Astrocyte of the cerebellum (primary cell): ENCODE measurements around the gene CDHR4.

Experiments used
- DNase-seq: peaks from one replicate; pipeline ENCODE4 v3.0.0-alpha.2; 2011; ENCODE audit warnings: low read depth
- H3K4me3 ChIP-seq: 2 replicates; pipeline ENCODE4 v1.5.1; 2011; ENCODE audit warnings: mild to moderate bottlenecking, low read depth, low read length, moderate library complexity
- CTCF ChIP-seq: IDR thresholded peaks from 2 replicates; pipeline ENCODE4 v1.5.1; 2012; ENCODE audit warnings: low read length, low read depth, moderate library complexity, mild to moderate bottlenecking; ENCODE audit errors: missing control alignments
- in situ Hi-C: cut with HindIII; loops from 2 replicates; pipeline ENCODE4 v1.10.0; 2017; ENCODE audit warnings: low sequenced_read_pairs

Gene CDHR4

GRCh38 chr3:49793486-49794085, 6.1 kb downstream of the CDHR4 start:
- H3K4me3 ChIP-seq: no peak overlapping the region
- DNase-seq: no peak
- no peak for TF ChIP-seq CTCF
- in situ Hi-C loops: no loop called here

GRCh38 chr3:49792371-49793150, 7.1 kb downstream of the CDHR4 start:
- H3K4me3 ChIP-seq: no peak overlapping the region
- no peak for TF ChIP-seq CTCF
- in situ Hi-C loops: no loop called here
- no peak for DNase-seq

GRCh38 chr3:49791571-49791970, 8.1 kb downstream of the CDHR4 start:
- no peak for DNase-seq
- no peak overlapping the region for H3K4me3 ChIP-seq
- TF ChIP-seq CTCF: no peak
- in situ Hi-C loops: no loop called here

GRCh38 chr3:49790626-49791411, 8.9 kb downstream of the CDHR4 start:
- no peak overlapping the region for H3K4me3 ChIP-seq
- no peak for TF ChIP-seq CTCF
- DNase-seq: no peak
- in situ Hi-C loops: no loop called here

- H3K4me3 ChIP-seq: no peak overlapping the region
- in situ Hi-C loops: no loop called here
- DNase-seq: no peak
- TF ChIP-seq CTCF: no peak
Observed at GRCh38 chr3:49788056-49788455, 11.6 kb downstream of the CDHR4 start.

- DNase-seq: no peak
- no peak for TF ChIP-seq CTCF
- no peak overlapping the region for H3K4me3 ChIP-seq
- in situ Hi-C loops: no loop called here
Observed at GRCh38 chr3:49787536-49787935, 12.1 kb downstream of the CDHR4 start.
